HG02852 (cell line): ENCODE data around the gene FAM149B1.

Source experiments
- ATAC-seq: cut with Tn5 transposase; IDR thresholded peaks from one replicate; pipeline ENCODE4 v1.9.1; 2021; ENCODE audit warnings: mild to moderate bottlenecking, moderate library complexity; ENCODE audit not compliant: unreplicated experiment

The FAM149B1 gene

GRCh38 chr10:73172867-73173266 lies 4.9 kb downstream of the FAM149B1 start:
- ATAC-seq = no peak

- no peak for ATAC-seq
Observed at GRCh38 chr10:73174148-73174925, 6.4 kb downstream of the FAM149B1 start.

GRCh38 chr10:73182568-73182967 lies 14.6 kb downstream of the FAM149B1 start:
- ATAC-seq = no peak

- no peak for ATAC-seq
Observed at GRCh38 chr10:73183667-73184281, 15.9 kb downstream of the FAM149B1 start.

GRCh38 chr10:73186266-73186665 lies 18.3 kb downstream of the FAM149B1 start:
- ATAC-seq = no peak

- ATAC-seq = no peak
Observed at GRCh38 chr10:73190188-73190587, 22.3 kb downstream of the FAM149B1 start.

- ATAC-seq = no peak
Observed at GRCh38 chr10:73205081-73205480, 37.2 kb downstream of the FAM149B1 start.

GRCh38 chr10:73205890-73206289 lies 38.0 kb downstream of the FAM149B1 start:
- ATAC-seq = no peak

- no peak for ATAC-seq
Observed at GRCh38 chr10:73206385-73206784, 38.5 kb downstream of the FAM149B1 start.

- no peak for ATAC-seq
Observed at GRCh38 chr10:73207883-73208282, 40.0 kb downstream of the FAM149B1 start.

GRCh38 chr10:73209705-73210104 lies 41.8 kb downstream of the FAM149B1 start:
- ATAC-seq = no peak

- ATAC-seq = no peak
Observed at GRCh38 chr10:73210395-73211105, 42.6 kb downstream of the FAM149B1 start.

GRCh38 chr10:73211106-73211811 lies 43.3 kb downstream of the FAM149B1 start:
- ATAC-seq = no peak

- ATAC-seq = no peak
Observed at GRCh38 chr10:73215749-73216148, 47.8 kb downstream of the FAM149B1 start.

GRCh38 chr10:73217628-73218027 lies 49.7 kb downstream of the FAM149B1 start:
- no peak for ATAC-seq

- ATAC-seq = no peak
Observed at GRCh38 chr10:73218431-73219191, 50.7 kb downstream of the FAM149B1 start.

GRCh38 chr10:73219384-73219783 lies 51.5 kb downstream of the FAM149B1 start:
- ATAC-seq = no peak

GRCh38 chr10:73220989-73221388 lies 53.1 kb downstream of the FAM149B1 start:
- ATAC-seq = no peak

GRCh38 chr10:73225518-73225917 lies 57.6 kb downstream of the FAM149B1 start:
- ATAC-seq = no peak

GRCh38 chr10:73226663-73227062 lies 58.7 kb downstream of the FAM149B1 start:
- no peak for ATAC-seq

GRCh38 chr10:73228247-73228646 lies 60.3 kb downstream of the FAM149B1 start:
- ATAC-seq = no peak
